ENCODE data around the gene GATAD2A. TPM values are rescaled to one million over a fixed set of nuclear protein-coding genes. Genes with fewer than 3 reads are reported as not detected.

The GATAD2A gene
- total RNA-seq, 3 donors from 2014 or later = 89.3 to 117 (median 107) TPM

DNA sequence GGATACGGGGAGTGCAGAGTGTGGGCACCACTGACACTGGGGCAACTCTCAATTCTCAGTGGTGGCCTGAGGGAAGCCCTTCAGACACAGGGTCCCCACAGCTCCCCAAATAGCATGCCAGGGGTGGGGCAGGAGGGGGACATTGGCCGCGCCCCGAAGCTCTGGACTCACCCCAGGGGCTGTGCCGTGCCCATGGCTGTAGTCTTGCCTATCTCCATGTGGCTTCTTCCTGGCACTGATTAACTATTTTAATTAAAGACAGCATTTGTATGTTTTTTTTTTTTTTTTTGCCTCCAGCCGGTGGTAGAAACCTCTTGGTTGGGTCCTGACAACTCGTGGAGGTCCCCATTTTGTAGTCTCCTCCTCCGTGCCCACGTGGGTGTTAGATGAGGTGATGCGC is 23.3 kb downstream of the GATAD2A start:
- no peak for TF ChIP-seq CTCF (IDR thresholded peaks at IDR 0.05)
- Histone ChIP-seq H3K4me1 (ENCODE audit: low read depth) (no peaks in the 10 kb centered on the region), H3K4me3 (no peak overlapping the region), H3K36me3 (ENCODE audit: low read depth) (no peaks in the 10 kb centered on the region), H3K9me3 (no peaks in the 10 kb centered on the region)
- ATAC-seq (no peak), DNase-seq (no peak)
- intact Hi-C loops (cut with DNase I, micrococcal nuclease) = no loop called here

GRCh38 chr19:19429361-19429760 is 23.9 kb downstream of the GATAD2A start:
- intact Hi-C loops (cut with DNase I, micrococcal nuclease) = no loop called here
- TF ChIP-seq CTCF (IDR thresholded peaks at IDR 0.05) = no peak
- DNase-seq = no peak
- H3K36me3 ChIP-seq (ENCODE audit: low read depth) = no peaks in the 10 kb centered on the region
- no peaks in the 10 kb centered on the region for H3K4me1 ChIP-seq (ENCODE audit: low read depth)
- H3K9me3 ChIP-seq = no peaks in the 10 kb centered on the region
- peak; percentile 7 for ATAC-seq
- H3K4me3 ChIP-seq = no peak overlapping the region

GRCh38 chr19:19432732-19433131 is 27.3 kb downstream of the GATAD2A start:
- intact Hi-C loops (cut with DNase I, micrococcal nuclease) = no loop called here
- Histone ChIP-seq H3K36me3 (ENCODE audit: low read depth) (no peaks in the 10 kb centered on the region), H3K4me1 (ENCODE audit: low read depth) (no peaks in the 10 kb centered on the region), H3K4me3 (no peak overlapping the region), H3K9me3 (no peaks in the 10 kb centered on the region)
- no peak for ATAC-seq
- no peak for TF ChIP-seq CTCF (IDR thresholded peaks at IDR 0.05)
- DNase-seq = no peak

GRCh38 chr19:19433666-19434213 is 28.3 kb downstream of the GATAD2A start:
- DNase-seq (no peak), ATAC-seq (no peak)
- Histone ChIP-seq H3K4me1 (ENCODE audit: low read depth) (no peaks in the 10 kb centered on the region), H3K36me3 (ENCODE audit: low read depth) (no peaks in the 10 kb centered on the region), H3K4me3 (no peak overlapping the region), H3K9me3 (no peaks in the 10 kb centered on the region)
- no peak for TF ChIP-seq CTCF (IDR thresholded peaks at IDR 0.05)
- intact Hi-C loops (cut with DNase I, micrococcal nuclease) = no loop called here

- no peak overlapping the region for H3K4me3 ChIP-seq
- no peak for ATAC-seq
- no peaks in the 10 kb centered on the region for H3K4me1 ChIP-seq (ENCODE audit: low read depth)
- no peak for TF ChIP-seq CTCF (IDR thresholded peaks at IDR 0.05)
- no peaks in the 10 kb centered on the region for H3K9me3 ChIP-seq
- intact Hi-C loops (cut with DNase I, micrococcal nuclease) = no loop called here
- H3K36me3 ChIP-seq (ENCODE audit: low read depth) = no peaks in the 10 kb centered on the region
- DNase-seq = no peak
Observed at GRCh38 chr19:19434483-19435045, 29.1 kb downstream of the GATAD2A start.

All from mucosa of descending colon (tissue), 3 donors.